Brain microvascular endothelial cell (primary cell): ENCODE measurements around the gene MRPL21.

ENCODE experiments used
- DNase-seq: peaks from one replicate; pipeline ENCODE4 v3.0.0-alpha.2; 2020
- H3K27ac ChIP-seq: fragments of 250-450 bp; sonication (Bioruptor Pico); 2 replicates; pipeline ENCODE4 v1.5.1; 2020; ENCODE audit warnings: mild to moderate bottlenecking, moderate library complexity
- H3K27me3 ChIP-seq: fragments of 250-450 bp; sonication (Bioruptor Pico); replicated peaks from 2 replicates; pipeline ENCODE4 v1.5.1; 2020; ENCODE audit warnings: mild to moderate bottlenecking
- H3K36me3 ChIP-seq: fragments of 250-450 bp; sonication (Bioruptor Pico); replicated peaks from 2 replicates; pipeline ENCODE4 v1.5.1; 2020; ENCODE audit warnings: mild to moderate bottlenecking
- H3K4me3 ChIP-seq: 2 replicates; pipeline ENCODE4 v1.5.1; 2011; ENCODE audit warnings: low read depth, mild to moderate bottlenecking, control low read depth, low read length, moderate library complexity
- in situ Hi-C: cut with HindIII; loops from 2 replicates; pipeline ENCODE4 v1.10.0; 2017; ENCODE audit warnings: low sequenced_read_pairs, low pct_ligation_motif_present
- TF ChIP-seq, protein P1 (sequence below): IDR thresholded peaks from 2 replicates; pipeline ENCODE4 v1.5.1; 2011; ENCODE audit warnings: low read depth, mild to moderate bottlenecking, moderate library complexity, low read length, control low read depth, inconsistent platforms; ENCODE audit errors: missing control alignments

MRPL21 gene

GRCh38 chr11:68842427-68843051 is 61.1 kb downstream of the MRPL21 start:
- H3K27ac ChIP-seq: no peak overlapping the region
- DNase-seq: no peak
- TF ChIP-seq, protein P1, sequence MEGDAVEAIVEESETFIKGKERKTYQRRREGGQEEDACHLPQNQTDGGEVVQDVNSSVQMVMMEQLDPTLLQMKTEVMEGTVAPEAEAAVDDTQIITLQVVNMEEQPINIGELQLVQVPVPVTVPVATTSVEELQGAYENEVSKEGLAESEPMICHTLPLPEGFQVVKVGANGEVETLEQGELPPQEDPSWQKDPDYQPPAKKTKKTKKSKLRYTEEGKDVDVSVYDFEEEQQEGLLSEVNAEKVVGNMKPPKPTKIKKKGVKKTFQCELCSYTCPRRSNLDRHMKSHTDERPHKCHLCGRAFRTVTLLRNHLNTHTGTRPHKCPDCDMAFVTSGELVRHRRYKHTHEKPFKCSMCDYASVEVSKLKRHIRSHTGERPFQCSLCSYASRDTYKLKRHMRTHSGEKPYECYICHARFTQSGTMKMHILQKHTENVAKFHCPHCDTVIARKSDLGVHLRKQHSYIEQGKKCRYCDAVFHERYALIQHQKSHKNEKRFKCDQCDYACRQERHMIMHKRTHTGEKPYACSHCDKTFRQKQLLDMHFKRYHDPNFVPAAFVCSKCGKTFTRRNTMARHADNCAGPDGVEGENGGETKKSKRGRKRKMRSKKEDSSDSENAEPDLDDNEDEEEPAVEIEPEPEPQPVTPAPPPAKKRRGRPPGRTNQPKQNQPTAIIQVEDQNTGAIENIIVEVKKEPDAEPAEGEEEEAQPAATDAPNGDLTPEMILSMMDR: no peak
- no peaks in the 10 kb centered on the region for H3K36me3 ChIP-seq
- H3K4me3 ChIP-seq: peak overlapping the region; percentile 31
- H3K27me3 ChIP-seq: peaks cover 3% of the 10 kb centered on the region
- in situ Hi-C loops: no loop called here

DNA sequence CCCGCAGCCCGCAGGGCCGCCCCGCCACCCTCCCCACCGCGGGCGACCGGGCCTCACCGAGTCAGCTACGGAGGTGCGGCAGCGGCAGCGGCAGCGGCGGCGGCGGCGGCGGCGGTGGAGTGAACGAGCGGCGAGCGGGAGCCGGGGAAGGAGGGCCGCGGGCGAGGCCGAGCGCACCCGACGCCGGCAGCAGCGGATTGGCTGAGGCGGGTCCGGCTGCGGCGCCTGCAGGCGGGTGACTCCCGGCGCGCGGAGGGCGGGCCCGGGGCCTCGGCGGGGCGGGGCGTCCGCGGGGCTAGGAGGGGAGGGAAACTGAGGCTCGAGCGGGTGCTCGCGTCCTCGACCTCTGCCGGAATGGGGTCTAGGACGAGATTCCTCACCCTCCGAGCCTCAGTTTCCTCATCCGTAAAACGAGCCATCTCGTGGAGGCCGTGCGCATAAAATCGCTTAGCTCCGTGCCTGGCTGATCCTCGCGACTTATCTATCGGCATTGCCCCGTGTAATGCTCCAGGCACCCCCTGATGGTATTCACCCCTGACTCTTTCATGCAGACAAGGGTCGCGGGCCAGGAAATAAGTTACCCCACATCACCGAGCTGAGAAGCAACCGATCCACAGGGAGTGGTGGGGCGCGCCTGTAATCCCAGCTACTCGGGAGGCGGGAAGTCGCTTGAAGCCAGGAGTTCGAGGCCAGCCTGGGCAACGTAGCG is 61.8 kb downstream of the MRPL21 start, which contains the start of gene CPT1A:
CPT1A (minus strand) TSS at position 199 of the 709 bp plus-strand sequence. CDS start 26,442 bp downstream, outside the sequence.
- in situ Hi-C loops: no loop called here
- no peaks in the 10 kb centered on the region for H3K36me3 ChIP-seq
- H3K27me3 ChIP-seq: peaks cover 3% of the 10 kb centered on the region
- no peak within 1 kb of the TSS for H3K27ac ChIP-seq
- TF ChIP-seq, protein P1: no peak
- peak within 1 kb of the TSS; percentile 54 for H3K4me3 ChIP-seq
- DNase-seq: no peak
